Activated T-helper 2 cell treated with anti-CD3 and anti-CD28 coated beads, Interferon-gamma antibody, Interleukin-2, Interleukin-4, amounts not matched to agents 10 μg/mL and 5 μg/mL and 100 μg/mL, durations not matched to agents 14 hours and 24 hours and 36 hours (primary cell): Measurements from ENCODE around the gene RNF112. TPM values are rescaled to one million over a fixed set of nuclear protein-coding genes. Genes with fewer than 3 reads are reported as not detected.

Experiments used
- DNase-seq: peaks from one replicate; pipeline ENCODE4 v3.0.0; 2021; ENCODE audit warnings: low spot score
- H3K27ac Mint-ChIP-seq: one replicate; pipeline ENCODE4 v1.8.0; 2021; ENCODE audit warnings: mixed read lengths
- H3K27me3 Mint-ChIP-seq: one replicate; pipeline ENCODE4 v1.8.0; 2021; ENCODE audit warnings: low read depth, mixed read lengths
- H3K36me3 Mint-ChIP-seq: one replicate; pipeline ENCODE4 v1.8.0; 2021; ENCODE audit warnings: low read depth, mixed read lengths
- H3K4me1 Mint-ChIP-seq: one replicate; pipeline ENCODE4 v1.8.0; 2021; ENCODE audit warnings: low read depth, mixed read lengths
- H3K4me3 Mint-ChIP-seq: one replicate; pipeline ENCODE4 v1.8.0; 2021; ENCODE audit warnings: low read depth, mild to moderate bottlenecking, moderate library complexity, mixed read lengths
- H3K9me3 Mint-ChIP-seq: one replicate; pipeline ENCODE4 v1.8.0; 2021; ENCODE audit warnings: mixed read lengths
- intact Hi-C: fragments of 100-400 bp; cut with micrococcal nuclease; formaldehyde crosslinking; loops from one replicate; pipeline ENCODE4 v1.15.1; 2023
- total RNA-seq: library from RNA; stranded (reverse); gene quantifications from 2 replicates; pipeline ENCODE4 v1.2.3, GENCODE V29; 2022

The RNF112 gene
- total RNA-seq, 1 donor from 2014 or later: 0.16 TPM

DNA sequence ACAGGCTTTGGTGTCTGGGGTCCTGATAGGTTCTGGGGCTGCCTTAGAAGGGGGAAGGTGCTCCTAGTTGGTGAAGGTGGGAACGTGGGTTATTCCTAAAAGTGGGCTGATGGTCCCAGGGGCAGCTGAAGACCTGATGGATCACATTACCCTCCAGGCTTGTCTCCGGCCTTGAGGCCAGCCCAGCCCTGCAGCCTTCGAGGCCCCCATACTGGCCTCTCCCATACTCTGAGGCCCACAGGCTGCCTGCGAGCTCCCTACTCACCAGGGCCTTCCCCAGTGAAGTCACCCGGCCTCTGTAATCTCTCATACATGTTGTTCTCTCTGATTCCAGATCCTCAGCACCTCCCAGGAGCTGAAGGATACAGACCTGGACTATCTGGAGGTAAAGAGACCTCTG is 2.7 kb downstream of the RNF112 start:
- H3K9me3 Mint-ChIP-seq: no peaks in the 10 kb centered on the region
- H3K4me1 Mint-ChIP-seq: no peaks in the 10 kb centered on the region
- no peaks in the 10 kb centered on the region for H3K27me3 Mint-ChIP-seq
- no peak overlapping the region for H3K4me3 Mint-ChIP-seq
- intact Hi-C loops: no loop called here
- H3K36me3 Mint-ChIP-seq: no peaks in the 10 kb centered on the region
- no peak for DNase-seq
- no peak overlapping the region for H3K27ac Mint-ChIP-seq

DNA sequence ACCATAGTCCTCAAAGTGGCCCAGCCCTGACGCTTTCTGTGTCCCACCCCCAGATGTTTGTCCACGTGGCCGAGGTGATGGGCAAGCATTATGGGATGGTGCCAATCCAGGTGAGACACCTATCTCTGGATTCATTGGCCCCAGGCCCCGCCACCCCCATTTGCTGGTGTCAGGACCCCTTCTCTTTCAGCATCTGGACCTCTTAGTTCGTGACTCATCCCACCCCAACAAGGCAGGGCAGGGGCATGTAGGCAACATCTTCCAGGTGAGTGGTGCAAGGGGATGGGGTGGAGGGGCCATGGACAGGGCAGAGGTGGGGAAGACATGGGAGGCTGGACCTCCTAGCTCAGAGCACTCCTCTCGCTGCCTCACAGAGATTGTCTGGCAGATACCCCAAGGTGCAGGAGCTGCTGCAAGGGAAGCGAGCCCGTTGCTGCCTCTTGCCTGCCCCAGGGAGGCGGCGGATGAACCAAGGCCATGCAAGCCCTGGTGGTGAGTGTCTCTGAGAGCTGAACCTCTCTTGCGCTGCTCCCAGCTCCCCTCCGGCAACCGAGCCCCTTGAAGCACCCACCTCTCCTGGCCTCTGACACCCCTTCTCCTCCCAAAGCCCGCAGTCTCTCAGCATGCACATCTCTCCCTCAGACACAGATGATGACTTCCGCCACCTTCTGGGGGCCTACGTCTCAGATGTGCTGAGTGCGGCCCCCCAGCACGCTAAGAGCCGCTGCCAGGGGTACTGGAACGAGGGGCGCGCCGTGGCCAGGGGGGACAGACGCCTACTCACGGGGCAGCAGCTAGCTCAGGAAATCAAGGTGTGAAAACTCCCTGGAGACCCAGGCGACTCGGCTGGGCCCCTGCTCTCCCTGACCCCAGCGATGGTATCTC is 3.6 kb downstream of the RNF112 start:
- DNase-seq: no peak
- Mint-ChIP-seq H3K4me3 (no peak overlapping the region), H3K27me3 (peaks cover 2% of the 10 kb centered on the region), H3K9me3 (no peaks in the 10 kb centered on the region), H3K4me1 (no peaks in the 10 kb centered on the region), H3K36me3 (no peaks in the 10 kb centered on the region), H3K27ac (no peak overlapping the region)
- intact Hi-C loops: no loop called here

DNA sequence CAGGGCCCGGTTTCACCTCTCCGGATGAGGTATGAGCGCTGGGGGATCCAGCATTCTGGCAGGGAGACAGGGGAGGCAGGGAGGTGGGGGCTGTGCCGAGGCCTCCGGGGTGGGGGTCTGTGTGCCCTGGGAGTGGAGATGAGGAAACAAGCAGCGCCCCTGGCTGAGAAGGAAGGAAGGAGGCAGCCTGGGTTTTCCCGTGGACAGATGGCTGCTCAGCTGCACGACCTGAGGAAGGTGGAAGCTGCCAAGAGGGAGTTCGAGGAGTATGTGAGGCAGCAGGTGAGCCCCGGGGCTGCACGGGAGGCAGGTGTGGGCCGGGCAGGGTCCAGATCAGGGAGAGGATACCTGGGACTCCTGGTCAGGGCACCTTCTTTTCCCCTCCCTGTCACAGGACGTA is 4.3 kb downstream of the RNF112 start:
- intact Hi-C loops: no loop called here
- Mint-ChIP-seq H3K4me3 (no peak overlapping the region), H3K27me3 (peaks cover 2% of the 10 kb centered on the region), H3K9me3 (no peaks in the 10 kb centered on the region), H3K36me3 (no peaks in the 10 kb centered on the region), H3K4me1 (no peaks in the 10 kb centered on the region), H3K27ac (no peak overlapping the region)
- no peak for DNase-seq

DNA sequence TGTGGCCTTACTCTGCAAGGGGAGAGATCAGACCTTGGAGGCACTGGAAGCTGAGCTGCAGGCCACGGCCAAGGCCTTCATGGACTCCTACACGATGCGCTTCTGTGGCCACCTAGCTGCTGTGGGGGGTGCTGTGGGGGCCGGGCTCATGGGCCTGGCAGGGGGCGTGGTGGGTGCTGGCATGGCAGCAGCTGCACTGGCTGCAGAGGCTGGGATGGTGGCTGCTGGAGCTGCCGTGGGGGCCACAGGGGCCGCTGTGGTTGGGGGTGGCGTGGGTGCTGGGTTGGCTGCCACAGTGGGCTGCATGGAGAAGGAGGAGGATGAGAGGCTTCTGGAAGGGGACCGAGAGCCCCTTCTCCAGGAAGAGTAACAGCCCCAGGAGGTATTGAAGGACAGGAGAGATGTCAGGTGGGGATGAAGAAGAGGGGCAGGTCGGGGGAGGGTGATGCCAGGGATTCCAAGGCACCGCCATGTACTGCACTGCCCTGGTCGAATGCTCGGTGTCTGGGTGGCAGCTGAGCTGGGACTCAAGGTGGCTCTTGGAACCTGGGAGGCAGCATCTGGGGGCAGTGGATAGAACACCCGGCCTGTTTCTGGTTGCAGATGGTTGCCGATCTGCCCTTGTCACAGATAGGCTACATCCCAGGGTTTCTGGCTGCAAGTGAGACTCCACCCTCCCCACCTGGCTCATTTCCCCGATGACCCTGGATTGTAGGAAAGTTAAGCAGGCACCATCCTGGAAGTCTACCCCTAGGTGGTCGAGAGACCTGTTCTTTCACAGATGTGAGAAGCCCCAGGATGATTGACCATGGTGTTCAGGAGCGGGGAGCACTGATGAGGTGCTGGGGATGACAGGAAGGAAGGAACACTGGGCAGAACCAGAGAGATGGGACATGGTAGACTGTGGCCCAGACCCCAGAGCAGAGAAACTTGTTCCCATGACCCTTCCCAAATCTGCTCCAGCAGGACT is 5.1 kb downstream of the RNF112 start:
- H3K4me1 Mint-ChIP-seq: no peaks in the 10 kb centered on the region
- no peak overlapping the region for H3K27ac Mint-ChIP-seq
- H3K27me3 Mint-ChIP-seq: peaks cover 2% of the 10 kb centered on the region
- H3K36me3 Mint-ChIP-seq: no peaks in the 10 kb centered on the region
- H3K4me3 Mint-ChIP-seq: no peak overlapping the region
- no peak for DNase-seq
- no peaks in the 10 kb centered on the region for H3K9me3 Mint-ChIP-seq
- intact Hi-C loops: no loop called here

DNA sequence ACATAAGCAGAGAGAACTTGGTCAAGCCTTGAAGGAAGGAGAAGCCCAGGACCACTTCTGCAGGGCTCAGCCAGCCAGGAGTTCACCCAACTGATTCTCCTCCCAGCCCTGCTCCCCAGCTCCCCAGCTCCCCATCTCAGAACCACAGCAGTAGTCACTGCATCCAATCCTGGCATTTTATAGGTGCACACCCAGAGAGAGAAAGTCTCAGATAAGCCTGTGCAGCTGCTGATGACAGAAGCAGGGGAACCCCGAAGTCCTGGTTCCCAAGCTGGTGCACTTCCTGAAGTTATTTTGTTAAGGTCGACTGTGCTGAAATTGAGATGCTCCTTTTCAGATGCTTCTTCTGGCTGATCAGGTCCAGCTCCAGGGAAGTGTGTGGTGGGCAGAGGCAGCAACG is 6.6 kb downstream of the RNF112 start:
- peaks cover 2% of the 10 kb centered on the region for H3K27me3 Mint-ChIP-seq
- no peaks in the 10 kb centered on the region for H3K9me3 Mint-ChIP-seq
- H3K4me1 Mint-ChIP-seq: no peaks in the 10 kb centered on the region
- intact Hi-C loops: no loop called here
- no peak overlapping the region for H3K27ac Mint-ChIP-seq
- no peak overlapping the region for H3K4me3 Mint-ChIP-seq
- DNase-seq: no peak
- H3K36me3 Mint-ChIP-seq: no peaks in the 10 kb centered on the region

DNA sequence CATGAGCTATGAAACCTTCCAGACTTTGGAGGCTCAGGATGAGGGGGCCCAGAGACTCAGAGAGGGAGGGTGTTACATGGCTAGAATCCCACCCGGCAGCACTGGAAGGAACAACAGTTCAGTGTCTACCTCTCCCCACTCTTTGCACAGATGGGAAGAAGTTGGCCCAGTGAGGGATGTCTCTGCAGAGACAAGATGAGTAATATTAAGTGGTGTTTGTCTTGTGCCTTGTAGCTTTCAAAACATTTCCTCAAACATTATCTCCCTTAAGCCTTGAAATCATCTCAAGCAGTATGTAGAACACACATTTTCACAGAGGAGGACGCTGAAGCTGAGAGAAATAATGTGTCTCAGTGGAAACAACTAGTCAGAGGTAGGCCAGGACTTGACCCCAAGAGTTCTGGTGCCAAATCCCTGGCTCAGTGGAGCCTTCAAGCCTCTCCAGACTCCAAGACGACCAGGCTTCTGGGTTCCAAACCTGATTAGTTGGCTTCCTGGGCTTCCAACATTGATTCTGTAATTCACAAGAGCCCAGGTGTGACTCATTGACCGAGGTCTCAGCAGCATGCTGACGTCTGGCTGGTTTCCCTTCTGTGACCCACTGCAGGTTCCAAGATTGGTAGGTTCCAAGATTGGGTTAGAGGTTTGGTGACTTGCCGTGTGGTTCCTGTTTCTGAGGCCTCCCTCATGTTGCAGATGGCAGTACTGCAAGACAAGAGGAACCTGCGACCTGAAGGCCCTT is 7.4 kb downstream of the RNF112 start:
- H3K27me3 Mint-ChIP-seq: peaks cover 4% of the 10 kb centered on the region
- DNase-seq: no peak
- H3K36me3 Mint-ChIP-seq: no peaks in the 10 kb centered on the region
- H3K4me1 Mint-ChIP-seq: no peaks in the 10 kb centered on the region
- H3K27ac Mint-ChIP-seq: no peak overlapping the region
- H3K4me3 Mint-ChIP-seq: no peak overlapping the region
- intact Hi-C loops: no loop called here
- no peaks in the 10 kb centered on the region for H3K9me3 Mint-ChIP-seq

DNA sequence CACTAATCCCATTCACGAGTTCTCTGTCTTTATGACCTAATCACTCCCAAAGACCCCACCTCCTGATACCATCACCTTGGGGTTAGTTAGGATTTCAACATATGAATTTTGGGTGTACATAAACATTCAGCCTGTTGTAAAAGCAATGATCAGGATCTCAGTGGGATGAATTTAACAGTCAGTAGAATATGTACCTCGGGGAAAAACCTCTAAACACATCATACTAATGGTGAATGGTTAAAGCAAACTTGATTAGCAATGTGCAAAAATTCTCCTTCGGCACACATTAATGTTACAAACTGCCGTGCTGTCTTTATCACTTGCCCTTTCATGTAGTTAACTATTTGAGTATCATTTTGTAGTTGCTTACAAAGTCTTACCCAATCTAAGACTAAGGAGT is 10.2 kb downstream of the RNF112 start:
- peaks cover 4% of the 10 kb centered on the region for H3K27me3 Mint-ChIP-seq
- H3K27ac Mint-ChIP-seq: no peak overlapping the region
- DNase-seq: no peak
- no peaks in the 10 kb centered on the region for H3K36me3 Mint-ChIP-seq
- H3K4me1 Mint-ChIP-seq: no peaks in the 10 kb centered on the region
- intact Hi-C loops: no loop called here
- H3K9me3 Mint-ChIP-seq: no peaks in the 10 kb centered on the region
- H3K4me3 Mint-ChIP-seq: no peak overlapping the region

DNA sequence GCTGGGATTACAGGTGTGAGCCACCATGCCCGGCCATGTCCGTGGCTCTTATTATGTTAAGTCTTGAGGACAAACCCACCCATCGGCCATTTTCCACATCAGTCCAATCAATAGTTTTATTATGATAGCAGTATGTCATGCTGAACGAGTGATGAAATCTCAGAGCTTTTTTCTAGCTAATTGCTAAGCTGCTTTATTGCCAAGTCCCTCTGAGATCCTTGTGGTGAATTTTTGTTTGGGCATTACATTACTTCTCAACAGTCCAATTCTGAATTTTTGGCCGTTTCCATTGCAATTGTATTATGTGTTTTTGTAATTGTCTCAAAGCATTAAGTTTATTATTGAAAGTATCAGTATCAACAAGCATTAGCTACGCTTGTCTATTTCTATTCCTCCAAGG is 10.9 kb downstream of the RNF112 start:
- Mint-ChIP-seq H3K27me3 (peaks cover 4% of the 10 kb centered on the region), H3K4me3 (no peak overlapping the region), H3K9me3 (no peaks in the 10 kb centered on the region), H3K4me1 (no peaks in the 10 kb centered on the region), H3K27ac (no peak overlapping the region), H3K36me3 (no peaks in the 10 kb centered on the region)
- intact Hi-C loops: no loop called here
- DNase-seq: no peak

DNA sequence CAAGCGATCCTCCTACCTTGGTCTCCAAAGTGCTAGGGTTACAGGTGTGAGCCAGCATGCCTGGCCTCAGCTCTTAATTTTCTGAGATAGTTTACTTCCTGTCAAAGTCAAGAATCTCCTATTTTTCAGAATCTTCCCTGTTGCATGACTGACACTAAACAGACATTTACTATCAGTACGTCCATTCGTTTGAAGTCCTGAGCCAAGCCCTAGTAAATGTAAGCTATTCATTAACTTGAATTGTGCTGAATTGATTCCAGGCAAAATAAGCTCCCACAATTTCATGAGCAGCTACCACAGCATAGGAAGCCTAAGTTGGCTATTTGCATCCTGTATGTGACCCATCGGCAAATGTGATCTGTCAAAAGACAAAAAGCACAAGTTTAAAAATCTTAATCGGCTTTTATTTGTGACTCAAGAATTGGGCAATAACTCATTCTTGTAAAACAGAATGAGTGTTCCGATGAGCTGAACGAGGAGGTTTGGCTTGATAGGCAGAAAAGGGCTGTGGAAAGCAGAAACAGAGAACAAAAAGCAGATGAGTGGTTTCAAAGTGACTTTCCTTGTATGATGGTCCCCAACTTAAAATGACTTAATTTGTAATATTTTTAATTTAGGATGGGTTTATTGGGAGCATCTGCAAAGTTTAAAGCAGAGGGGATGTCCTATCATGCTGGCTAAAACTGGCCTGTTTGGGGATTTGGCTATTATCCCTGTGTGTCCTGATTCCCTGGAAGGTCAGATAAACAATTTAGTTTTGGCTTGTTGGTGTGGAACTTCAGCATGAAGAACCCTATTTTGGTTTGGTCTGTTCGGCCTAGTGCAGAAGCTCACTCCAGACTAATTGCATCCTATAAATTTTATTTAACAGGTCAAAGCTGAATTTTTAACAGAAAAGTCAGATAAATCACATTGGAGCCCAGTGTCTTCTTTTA is 14.2 kb downstream of the RNF112 start:
- no peak overlapping the region for H3K4me3 Mint-ChIP-seq
- no peaks in the 10 kb centered on the region for H3K4me1 Mint-ChIP-seq
- no peak overlapping the region for H3K27ac Mint-ChIP-seq
- H3K27me3 Mint-ChIP-seq: peaks cover 4% of the 10 kb centered on the region
- DNase-seq: no peak
- intact Hi-C loops: no loop called here
- H3K36me3 Mint-ChIP-seq: no peaks in the 10 kb centered on the region
- H3K9me3 Mint-ChIP-seq: no peaks in the 10 kb centered on the region

DNA sequence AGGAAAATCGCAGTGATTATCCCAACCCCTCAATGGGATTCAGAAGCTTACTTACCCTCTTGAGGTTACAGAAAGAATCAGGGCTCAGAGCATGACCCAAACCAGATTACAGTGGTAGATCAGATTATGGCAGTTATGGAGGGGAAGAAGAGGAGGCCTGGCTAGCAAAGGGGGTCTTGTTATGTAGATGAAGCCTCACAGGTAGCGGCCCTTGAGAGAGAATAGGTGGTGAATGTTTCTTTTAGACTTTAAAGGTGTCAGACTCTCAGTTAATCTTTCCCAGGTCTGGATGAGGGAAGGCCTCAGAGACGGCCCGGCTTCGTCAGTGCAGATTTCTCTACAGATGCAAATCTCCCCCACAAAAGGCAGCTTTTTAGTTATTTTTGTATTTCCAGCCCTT is 15.6 kb downstream of the RNF112 start:
- no peak overlapping the region for H3K27ac Mint-ChIP-seq
- peaks cover 9% of the 10 kb centered on the region for H3K27me3 Mint-ChIP-seq
- no peak overlapping the region for H3K4me3 Mint-ChIP-seq
- intact Hi-C loops: no loop called here
- no peaks in the 10 kb centered on the region for H3K4me1 Mint-ChIP-seq
- H3K9me3 Mint-ChIP-seq: no peaks in the 10 kb centered on the region
- no peak for DNase-seq
- no peaks in the 10 kb centered on the region for H3K36me3 Mint-ChIP-seq

DNA sequence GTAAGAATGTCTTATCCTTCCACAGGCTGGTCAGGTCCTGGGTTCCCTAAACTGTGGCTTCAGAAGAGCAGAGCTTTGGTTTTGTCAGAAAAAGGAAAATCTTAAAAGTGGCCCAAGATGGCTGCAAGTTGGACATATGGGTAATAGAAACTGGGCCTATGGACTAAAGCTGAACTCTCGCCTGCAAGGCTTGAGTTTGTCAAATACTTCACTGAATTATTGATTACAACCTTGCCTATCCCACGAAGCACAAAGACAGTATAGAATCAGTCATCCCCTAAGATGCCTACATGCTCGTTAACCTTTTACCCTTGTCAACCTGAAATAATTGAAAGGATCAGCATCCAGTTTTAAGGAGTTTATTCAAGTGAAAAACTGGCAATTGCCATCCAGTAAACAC is 20.7 kb downstream of the RNF112 start:
- Mint-ChIP-seq H3K9me3 (no peaks in the 10 kb centered on the region), H3K36me3 (no peaks in the 10 kb centered on the region), H3K27me3 (peaks cover 14% of the 10 kb centered on the region), H3K4me1 (no peaks in the 10 kb centered on the region), H3K27ac (no peak overlapping the region), H3K4me3 (no peak overlapping the region)
- DNase-seq: no peak
- intact Hi-C loops: no loop called here

DNA sequence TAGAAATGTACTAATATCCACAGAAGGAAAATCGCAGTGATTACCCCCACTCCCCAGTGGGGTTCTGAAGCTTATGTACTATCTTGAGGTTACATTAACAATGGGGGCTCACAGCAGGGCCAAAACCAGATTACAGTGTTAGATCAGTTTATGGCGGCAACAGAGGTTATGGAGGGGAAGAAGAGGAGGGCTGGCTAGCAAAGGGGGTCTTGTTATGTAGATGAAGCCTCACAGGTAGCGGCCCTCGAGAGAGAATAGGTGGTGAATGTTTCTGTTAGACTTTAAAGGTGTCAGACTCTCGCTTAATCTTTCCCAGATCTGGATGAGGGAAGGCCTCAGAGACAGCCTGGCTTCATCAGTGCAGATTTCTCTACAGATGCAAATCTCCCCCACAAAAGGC is 22.2 kb downstream of the RNF112 start:
- Mint-ChIP-seq H3K4me1 (no peaks in the 10 kb centered on the region), H3K27me3 (peaks cover 22% of the 10 kb centered on the region)

More for the DNA sequence above, 22.2 kb downstream of the RNF112 start:
- H3K27ac Mint-ChIP-seq: no peak overlapping the region
- no peak for DNase-seq
- intact Hi-C loops: no loop called here
- H3K9me3 Mint-ChIP-seq: no peaks in the 10 kb centered on the region
- no peaks in the 10 kb centered on the region for H3K36me3 Mint-ChIP-seq
- H3K4me3 Mint-ChIP-seq: no peak overlapping the region
